ELF-1 (cell line): Measurements from ENCODE around the gene PWWP3B.
A peak's percentile ranks its signal among the peaks of the same experiment; 100 is the strongest.
"Not testable (repeated sequence)": the region's sequence is repeated elsewhere in the genome, so short reads cannot be mapped to it uniquely, and the experiment has no call there.

Experiments used
- DNase-seq: peaks from one replicate; pipeline ENCODE4 v3.0.0-alpha.2; 2016; ENCODE audit warnings: low read depth, low spot score

PWWP3B gene

GRCh38 chrX:106168107-106168506, at the start of gene PWWP3B:
Gene PWWP3B (plus strand): TSS chrX:106168305. CDS start chrX:106205433, 37,128 bp downstream.
- peak; percentile 42 for DNase-seq

- no peak for DNase-seq
Measured at GRCh38 chrX:106139048-106139447, 29.1 kb upstream of the PWWP3B start.

- no peak for DNase-seq
Measured at GRCh38 chrX:106144755-106145639, 23.1 kb upstream of the PWWP3B start.

GRCh38 chrX:106150701-106151100, 17.4 kb upstream of the PWWP3B start:
- DNase-seq = no peak

GRCh38 chrX:106159861-106160282, 8.2 kb upstream of the PWWP3B start:
- DNase-seq = no peak

- DNase-seq = no peak
Measured at GRCh38 chrX:106170318-106170717, 2.2 kb downstream of the PWWP3B start.

GRCh38 chrX:106171293-106171820, 3.3 kb downstream of the PWWP3B start:
- no peak for DNase-seq

- peak; percentile 72 for DNase-seq
Measured at GRCh38 chrX:106177106-106177981, 9.2 kb downstream of the PWWP3B start.

- no peak for DNase-seq
Measured at GRCh38 chrX:106177982-106178321, 9.8 kb downstream of the PWWP3B start.

- no peak for DNase-seq
Measured at GRCh38 chrX:106178826-106179225, 10.7 kb downstream of the PWWP3B start.

GRCh38 chrX:106183685-106184084, 15.6 kb downstream of the PWWP3B start:
- not testable (repeated sequence) for DNase-seq

GRCh38 chrX:106201502-106202178, 33.5 kb downstream of the PWWP3B start:
- peak; percentile 36 for DNase-seq

- no peak for DNase-seq
Measured at GRCh38 chrX:106203315-106203714, 35.2 kb downstream of the PWWP3B start.

- DNase-seq = no peak
Measured at GRCh38 chrX:106208154-106208553, 40.0 kb downstream of the PWWP3B start.
